ENCODE data around the gene REV3L.

The REV3L gene

DNA sequence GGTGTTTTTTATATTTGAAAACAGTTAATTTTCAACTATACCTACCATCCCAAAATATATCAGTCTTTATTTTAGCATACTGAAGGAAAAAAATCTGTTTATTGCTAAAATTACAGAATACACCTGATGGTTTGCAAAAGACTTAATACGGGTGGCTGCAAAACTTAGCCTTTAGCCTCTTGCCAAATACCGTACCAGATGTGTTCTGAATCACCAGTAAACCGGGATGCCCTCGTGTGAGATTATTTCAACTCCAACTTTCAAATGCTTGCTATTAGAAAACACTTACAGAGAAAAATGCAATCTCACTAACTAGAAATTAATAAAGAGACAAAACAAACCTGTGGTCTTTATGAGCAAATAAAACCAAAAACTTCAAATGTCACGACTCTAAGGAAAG lies 36.0 kb downstream of the REV3L start:
- peaks cover 65% of the 10 kb centered on the region for H3K79me2 ChIP-seq (ENCODE audit: low read length)
- no peaks in the 10 kb centered on the region for H3K9me2 ChIP-seq (replicated peaks; ENCODE audit: insufficient read depth, low read length)

DNA sequence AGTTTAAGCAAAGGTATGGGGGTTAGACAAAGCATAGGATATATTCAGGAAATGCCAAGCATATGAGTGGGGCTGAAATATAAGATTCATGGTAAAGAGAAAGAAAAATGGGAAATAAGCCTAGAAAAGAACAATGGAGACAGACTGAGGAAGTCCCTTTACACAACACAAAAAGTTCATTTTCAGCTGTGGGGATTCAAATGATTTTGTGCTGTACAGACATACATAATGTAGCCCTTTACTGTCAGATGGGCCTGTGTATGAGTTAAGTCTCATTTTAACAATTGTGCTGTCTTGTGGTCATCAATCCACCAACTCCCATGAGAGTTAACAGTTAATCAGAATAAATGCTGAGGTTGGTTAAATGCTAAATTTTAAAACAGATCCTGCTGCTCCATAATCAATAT lies 37.2 kb downstream of the REV3L start:
- no peak for DNase-seq
- no peaks in the 10 kb centered on the region for H3K27me3 ChIP-seq (replicated peaks; ENCODE audit: insufficient read depth, low read length)
- H2AFZ ChIP-seq (ENCODE audit: low read length): no peak overlapping the region
- H3K9me2 ChIP-seq (replicated peaks; ENCODE audit: insufficient read depth, low read length): no peaks in the 10 kb centered on the region
- no peaks in the 10 kb centered on the region for H3K9me3 ChIP-seq (replicated peaks; ENCODE audit: insufficient read depth, low read length)
- H3K4me3 ChIP-seq (ENCODE audit: low read length): no peak overlapping the region
- H3F3A ChIP-seq (ENCODE audit: insufficient read depth, low read length): no peaks in the 10 kb centered on the region
- H3K27ac ChIP-seq (ENCODE audit: low read length): no peak overlapping the region
- H3K79me2 ChIP-seq (ENCODE audit: low read length): peaks cover 61% of the 10 kb centered on the region
- H3K36me3 ChIP-seq (replicated peaks; ENCODE audit: insufficient read depth, low read length): no peaks in the 10 kb centered on the region
- H3K4me2 ChIP-seq (ENCODE audit: low read depth, low read length): no peak overlapping the region
- no peak overlapping the region for H3K9ac ChIP-seq (ENCODE audit: low read length)
- TF ChIP-seq EZH2 (optimal IDR thresholded peaks at IDR 0.05; ENCODE audit: low read depth, low read length) (no peak), EZH2phosphoT487 (IDR thresholded peaks at IDR 0.05; ENCODE audit: low read length) (no peak)
- TF ChIP-seq, protein P1, sequence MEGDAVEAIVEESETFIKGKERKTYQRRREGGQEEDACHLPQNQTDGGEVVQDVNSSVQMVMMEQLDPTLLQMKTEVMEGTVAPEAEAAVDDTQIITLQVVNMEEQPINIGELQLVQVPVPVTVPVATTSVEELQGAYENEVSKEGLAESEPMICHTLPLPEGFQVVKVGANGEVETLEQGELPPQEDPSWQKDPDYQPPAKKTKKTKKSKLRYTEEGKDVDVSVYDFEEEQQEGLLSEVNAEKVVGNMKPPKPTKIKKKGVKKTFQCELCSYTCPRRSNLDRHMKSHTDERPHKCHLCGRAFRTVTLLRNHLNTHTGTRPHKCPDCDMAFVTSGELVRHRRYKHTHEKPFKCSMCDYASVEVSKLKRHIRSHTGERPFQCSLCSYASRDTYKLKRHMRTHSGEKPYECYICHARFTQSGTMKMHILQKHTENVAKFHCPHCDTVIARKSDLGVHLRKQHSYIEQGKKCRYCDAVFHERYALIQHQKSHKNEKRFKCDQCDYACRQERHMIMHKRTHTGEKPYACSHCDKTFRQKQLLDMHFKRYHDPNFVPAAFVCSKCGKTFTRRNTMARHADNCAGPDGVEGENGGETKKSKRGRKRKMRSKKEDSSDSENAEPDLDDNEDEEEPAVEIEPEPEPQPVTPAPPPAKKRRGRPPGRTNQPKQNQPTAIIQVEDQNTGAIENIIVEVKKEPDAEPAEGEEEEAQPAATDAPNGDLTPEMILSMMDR (IDR thresholded peaks at IDR 0.05; ENCODE audit: low read length): no peak
- H3K4me1 ChIP-seq (ENCODE audit: low read length): no peaks in the 10 kb centered on the region
- no peaks in the 10 kb centered on the region for H4K20me1 ChIP-seq (ENCODE audit: insufficient read depth, low read length)

More for the DNA sequence above, 36.0 kb downstream of the REV3L start:
- H3K9ac ChIP-seq (ENCODE audit: low read length): no peak overlapping the region
- TF ChIP-seq EZH2 (optimal IDR thresholded peaks at IDR 0.05; ENCODE audit: low read depth, low read length): no peak
- H3K4me1 ChIP-seq (ENCODE audit: low read length): no peaks in the 10 kb centered on the region
- H2AFZ ChIP-seq (ENCODE audit: low read length): no peak overlapping the region
- no peaks in the 10 kb centered on the region for H3K27me3 ChIP-seq (replicated peaks; ENCODE audit: insufficient read depth, low read length)
- H3K4me3 ChIP-seq (ENCODE audit: low read length): no peak overlapping the region
- H3K9me3 ChIP-seq (replicated peaks; ENCODE audit: insufficient read depth, low read length): no peaks in the 10 kb centered on the region
- H4K20me1 ChIP-seq (ENCODE audit: insufficient read depth, low read length): no peaks in the 10 kb centered on the region
- H3F3A ChIP-seq (ENCODE audit: insufficient read depth, low read length): no peaks in the 10 kb centered on the region
- no peak overlapping the region for H3K4me2 ChIP-seq (ENCODE audit: low read depth, low read length)
- H3K36me3 ChIP-seq (replicated peaks; ENCODE audit: insufficient read depth, low read length): no peaks in the 10 kb centered on the region
- DNase-seq: no peak
- no peak overlapping the region for H3K27ac ChIP-seq (ENCODE audit: low read length)

DNA sequence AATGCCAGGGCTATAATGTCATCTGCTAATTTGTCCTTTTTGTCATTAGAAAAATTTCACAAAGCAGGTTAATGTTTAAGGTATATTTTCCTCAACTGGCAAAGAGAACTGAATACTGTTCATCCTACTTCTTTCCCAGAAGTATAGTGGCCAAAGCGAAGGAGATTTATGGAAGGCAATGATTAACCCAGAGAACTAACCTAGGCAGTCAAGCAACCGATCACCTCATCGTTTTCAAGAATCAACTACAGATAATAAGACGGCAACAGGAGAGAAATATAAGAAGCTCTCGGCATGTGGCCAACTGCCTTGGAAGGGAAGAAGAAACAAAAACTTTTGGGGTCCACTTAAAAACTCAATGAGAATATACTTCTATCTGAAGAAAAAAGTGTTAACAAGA lies 38.2 kb downstream of the REV3L start:
- H3K27me3 ChIP-seq (replicated peaks; ENCODE audit: insufficient read depth, low read length): no peaks in the 10 kb centered on the region
- H3K4me1 ChIP-seq (ENCODE audit: low read length): no peaks in the 10 kb centered on the region
- DNase-seq: no peak
- no peaks in the 10 kb centered on the region for H3F3A ChIP-seq (ENCODE audit: insufficient read depth, low read length)
- no peaks in the 10 kb centered on the region for H3K36me3 ChIP-seq (replicated peaks; ENCODE audit: insufficient read depth, low read length)
- no peaks in the 10 kb centered on the region for H3K9me2 ChIP-seq (replicated peaks; ENCODE audit: insufficient read depth, low read length)
- H3K79me2 ChIP-seq (ENCODE audit: low read length): peaks cover 54% of the 10 kb centered on the region
- H3K4me2 ChIP-seq (ENCODE audit: low read depth, low read length): no peak overlapping the region
- H3K27ac ChIP-seq (ENCODE audit: low read length): no peak overlapping the region
- TF ChIP-seq EZH2phosphoT487 (IDR thresholded peaks at IDR 0.05; ENCODE audit: low read length) (no peak), EZH2 (optimal IDR thresholded peaks at IDR 0.05; ENCODE audit: low read depth, low read length) (no peak)
- TF ChIP-seq, protein P1 (IDR thresholded peaks at IDR 0.05; ENCODE audit: low read length): no peak
- no peak overlapping the region for H3K9ac ChIP-seq (ENCODE audit: low read length)
- H3K9me3 ChIP-seq (replicated peaks; ENCODE audit: insufficient read depth, low read length): no peaks in the 10 kb centered on the region
- H2AFZ ChIP-seq (ENCODE audit: low read length): no peak overlapping the region
- no peak overlapping the region for H3K4me3 ChIP-seq (ENCODE audit: low read length)
- no peaks in the 10 kb centered on the region for H4K20me1 ChIP-seq (ENCODE audit: insufficient read depth, low read length)

DNA sequence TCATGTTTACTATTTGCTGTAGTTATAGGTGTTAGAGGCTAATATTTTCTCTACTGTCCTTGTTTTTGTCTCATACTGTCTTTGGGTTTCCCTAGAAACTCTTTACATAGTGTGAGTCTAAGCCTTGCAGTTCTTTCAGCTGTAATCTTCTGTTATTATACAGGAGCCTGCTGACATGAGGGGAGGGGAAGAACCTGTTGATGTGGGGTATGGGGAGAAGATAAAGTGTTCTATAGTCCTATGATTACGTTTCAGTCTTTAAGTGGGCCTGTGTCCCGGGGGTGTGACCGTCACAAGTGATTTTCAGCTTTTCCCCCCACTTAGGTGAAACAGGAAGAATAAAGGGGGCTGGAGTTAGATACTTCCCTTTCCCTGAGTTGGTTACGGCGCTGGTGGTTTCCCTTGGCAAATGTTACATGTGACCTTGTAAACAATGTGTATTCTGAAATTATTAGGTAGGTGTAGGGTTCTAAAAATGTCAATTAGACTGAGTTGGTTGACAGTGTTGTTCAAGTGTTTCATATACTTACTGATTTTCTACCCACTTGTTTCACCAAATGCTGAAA lies 41.3 kb downstream of the REV3L start:
- Histone ChIP-seq H3K27me3 (replicated peaks; ENCODE audit: insufficient read depth, low read length) (no peaks in the 10 kb centered on the region), H3K9me3 (replicated peaks; ENCODE audit: insufficient read depth, low read length) (no peaks in the 10 kb centered on the region), H3K9ac (ENCODE audit: low read length) (no peak overlapping the region), H3F3A (ENCODE audit: insufficient read depth, low read length) (no peaks in the 10 kb centered on the region), H3K4me1 (ENCODE audit: low read length) (no peaks in the 10 kb centered on the region), H3K79me2 (ENCODE audit: low read length) (peaks cover 52% of the 10 kb centered on the region), H3K4me3 (ENCODE audit: low read length) (no peak overlapping the region), H3K9me2 (replicated peaks; ENCODE audit: insufficient read depth, low read length) (no peaks in the 10 kb centered on the region), H2AFZ (ENCODE audit: low read length) (no peak overlapping the region), H3K27ac (ENCODE audit: low read length) (no peak overlapping the region), H3K4me2 (ENCODE audit: low read depth, low read length) (no peak overlapping the region), H3K36me3 (replicated peaks; ENCODE audit: insufficient read depth, low read length) (no peaks in the 10 kb centered on the region), H4K20me1 (ENCODE audit: insufficient read depth, low read length) (no peaks in the 10 kb centered on the region)
- DNase-seq: no peak
- TF ChIP-seq EZH2 (optimal IDR thresholded peaks at IDR 0.05; ENCODE audit: low read depth, low read length) (no peak), EZH2phosphoT487 (IDR thresholded peaks at IDR 0.05; ENCODE audit: low read length) (no peak)
- TF ChIP-seq, protein P1 (IDR thresholded peaks at IDR 0.05; ENCODE audit: low read length): no peak

Data from MM.1S (cell line).